Thyroid gland (tissue), 4 donors: ENCODE measurements around the gene MR1. TPM values are rescaled to one million over a fixed set of nuclear protein-coding genes. Genes with fewer than 3 reads are reported as not detected.

Experiments
- DNase-seq, 2 donors: peaks; one replicate each; pipeline ENCODE4 v3.0.0-alpha.2; 2019
- H3K27ac ChIP-seq, 3 donors: fragments of 200-600 bp; sonication (generic); 1 replicate in 2 of 3; 2 replicates in 1 of 3; pipeline ENCODE4 v1.5.1; 2016 to 2019; ENCODE audit warnings: mild to moderate bottlenecking in 1 of 3, moderate library complexity in 1 of 3
- H3K27me3 ChIP-seq: fragments of 200-600 bp; sonication (generic); one replicate; pipeline ENCODE4 v1.5.1; 2019
- H3K36me3 ChIP-seq, 2 donors: fragments of 200-600 bp; sonication (generic); one replicate each; pipeline ENCODE4 v1.5.1; 2016 to 2019
- H3K4me1 ChIP-seq, 2 donors: fragments of 200-600 bp; sonication (generic); one replicate each; pipeline ENCODE4 v1.5.1; 2017 to 2019
- H3K4me3 ChIP-seq, 3 donors: fragments of 200-600 bp; sonication (generic); replicated peaks in 1 of 3; 1 replicate in 2 of 3; 2 replicates in 1 of 3; pipeline ENCODE4 v1.5.1; 2016; ENCODE audit warnings: mild to moderate bottlenecking in 1 of 3
- H3K9me3 ChIP-seq: fragments of 200-600 bp; sonication (generic); one replicate; pipeline ENCODE4 v1.5.1; 2017
- POLR2A ChIP-seq, 2 donors: fragments of 450-650 bp; IDR thresholded peaks; one replicate each; pipeline ENCODE4 v1.6.1; 2017; ENCODE audit warnings: antibody characterized with exemption in 2 of 2, mild to moderate bottlenecking in 2 of 2, moderate library complexity in 1 of 2
- WGBS, 2 donors: methylation state at CpG; one replicate each; pipeline ENCODE4 v1.1.5; 2017; 5-methylcytosine and 5-hydroxymethylcytosine counted together
- intact Hi-C: fragments of 100-400 bp; cut with DNase I; formaldehyde crosslinking; loops from one replicate; pipeline ENCODE4 v1.15.1; 2023
- total RNA-seq, 4 donors: library from RNA; depleted of rRNA; stranded (reverse); fragments of >200 nt; gene quantifications; one replicate each; pipeline ENCODE4 v1.2.3, GENCODE V29; 2016
- TF ChIP-seq, protein P1 (sequence below), 6 experiments: fragments of 200-600 bp in 3 of 6; fragments of 450-650 bp in 3 of 6; sonication (generic) in 3 of 6; IDR thresholded peaks; one replicate each; pipeline ENCODE4 v1.5.1; 2016 to 2019; ENCODE audit warnings: antibody characterized with exemption in 6 of 6, mild to moderate bottlenecking in 2 of 6, inconsistent platforms in 1 of 6, moderate library complexity in 1 of 6

The MR1 gene
- total RNA-seq, 4 donors from 2014 or later, result 21.9 to 32.2 (median 25.2) TPM

- no peak for TF ChIP-seq POLR2A (IDR thresholded peaks at IDR 0.05)
- TF ChIP-seq, protein P1, sequence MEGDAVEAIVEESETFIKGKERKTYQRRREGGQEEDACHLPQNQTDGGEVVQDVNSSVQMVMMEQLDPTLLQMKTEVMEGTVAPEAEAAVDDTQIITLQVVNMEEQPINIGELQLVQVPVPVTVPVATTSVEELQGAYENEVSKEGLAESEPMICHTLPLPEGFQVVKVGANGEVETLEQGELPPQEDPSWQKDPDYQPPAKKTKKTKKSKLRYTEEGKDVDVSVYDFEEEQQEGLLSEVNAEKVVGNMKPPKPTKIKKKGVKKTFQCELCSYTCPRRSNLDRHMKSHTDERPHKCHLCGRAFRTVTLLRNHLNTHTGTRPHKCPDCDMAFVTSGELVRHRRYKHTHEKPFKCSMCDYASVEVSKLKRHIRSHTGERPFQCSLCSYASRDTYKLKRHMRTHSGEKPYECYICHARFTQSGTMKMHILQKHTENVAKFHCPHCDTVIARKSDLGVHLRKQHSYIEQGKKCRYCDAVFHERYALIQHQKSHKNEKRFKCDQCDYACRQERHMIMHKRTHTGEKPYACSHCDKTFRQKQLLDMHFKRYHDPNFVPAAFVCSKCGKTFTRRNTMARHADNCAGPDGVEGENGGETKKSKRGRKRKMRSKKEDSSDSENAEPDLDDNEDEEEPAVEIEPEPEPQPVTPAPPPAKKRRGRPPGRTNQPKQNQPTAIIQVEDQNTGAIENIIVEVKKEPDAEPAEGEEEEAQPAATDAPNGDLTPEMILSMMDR (IDR thresholded peaks at IDR 0.05), result no peak
- DNase-seq, result no peak
- intact Hi-C loops, result no loop called here
- Histone ChIP-seq H3K4me3 (no peak overlapping the region), H3K36me3 (peaks cover 7 to 13% of the 10 kb centered on the region in 2 donors), H3K27me3 (no peaks in the 10 kb centered on the region), H3K9me3 (no peaks in the 10 kb centered on the region), H3K4me1 (no peaks in the 10 kb centered on the region), H3K27ac (no peak overlapping the region)
- 93 to 96% methylated on average over 7 of the region's 7 CpGs for WGBS, 2 donors
These were observed 32.5 kb upstream of the MR1 start for GRCh38 chr1:181001091-181001780.

GRCh38 chr1:181002582-181003172 lies 31.1 kb upstream of the MR1 start:
- no peak for DNase-seq
- WGBS, 2 donors, result 97% methylated on average over 3 of the region's 3 CpGs
- Histone ChIP-seq H3K9me3 (no peaks in the 10 kb centered on the region), H3K27ac (no peak overlapping the region), H3K4me1 (no peaks in the 10 kb centered on the region), H3K36me3 (peaks cover 7 to 13% of the 10 kb centered on the region in 2 donors), H3K4me3 (no peak overlapping the region), H3K27me3 (no peaks in the 10 kb centered on the region)
- intact Hi-C loops, result no loop called here
- TF ChIP-seq POLR2A (IDR thresholded peaks at IDR 0.05), result no peak
- TF ChIP-seq, protein P1 (IDR thresholded peaks at IDR 0.05), result no peak

GRCh38 chr1:181010789-181011188 lies 23.0 kb upstream of the MR1 start:
- no peaks in the 10 kb centered on the region for H3K9me3 ChIP-seq
- peak in 1 of 2 donors; percentile 9 for TF ChIP-seq POLR2A (IDR thresholded peaks at IDR 0.05)
- TF ChIP-seq, protein P1 (IDR thresholded peaks at IDR 0.05), result peak in 2 of 6 experiments; percentile 26 to 37
- peak overlapping the region; percentile 69 to 92 (median 77) for H3K27ac ChIP-seq
- H3K4me1 ChIP-seq, result peaks cover 25 to 34% of the 10 kb centered on the region in 2 donors
- DNase-seq, result peak in 1 of 2 donors; percentile 21
- no peaks in the 10 kb centered on the region for H3K27me3 ChIP-seq
- intact Hi-C loops, result no loop called here
- H3K36me3 ChIP-seq, result no peaks in the 10 kb centered on the region
- no peak overlapping the region for H3K4me3 ChIP-seq

- intact Hi-C loops, result no loop called here
- Histone ChIP-seq H3K27ac (peak overlapping the region; percentile 62 to 92 (median 77)), H3K4me1 (peaks cover 31 to 41% of the 10 kb centered on the region in 2 donors), H3K27me3 (no peaks in the 10 kb centered on the region), H3K36me3 (no peaks in the 10 kb centered on the region), H3K9me3 (no peaks in the 10 kb centered on the region), H3K4me3 (no peak overlapping the region)
- peak; percentile 78 to 80 for DNase-seq
- WGBS, 2 donors, result 26 to 32% methylated on average over 3 of the region's 3 CpGs
- TF ChIP-seq POLR2A (IDR thresholded peaks at IDR 0.05), result peak in 1 of 2 donors; percentile 35
- TF ChIP-seq, protein P1 (IDR thresholded peaks at IDR 0.05), result no peak
These were observed 22.2 kb upstream of the MR1 start for GRCh38 chr1:181011301-181012202.
